Heart left ventricle (tissue), 16 donors: Measurements from ENCODE around the gene EVI2B. TPM values are rescaled to one million over a fixed set of nuclear protein-coding genes. Genes with fewer than 3 reads are reported as not detected.

Experiments used
- ATAC-seq, 4 donors: fragments of 200-7000 bp; cut with Tn5 transposase; one replicate each; pipeline ENCODE4 v1.9.1; 2020 to 2022; ENCODE audit warnings: moderate library complexity in 4 of 4, mild to moderate bottlenecking in 3 of 4, moderate number of reproducible peaks in 1 of 4
- DNase-seq, 5 donors: peaks; one replicate each; pipeline ENCODE4 v3.0.0-alpha.2; 2020
- H3K27ac ChIP-seq, 12 donors: fragments of 200-600 bp; sonication (generic) in 4 of 12; one replicate each; pipeline versions ENCODE4 v1.5.0 to v1.8.0; 2016 to 2022; ENCODE audit warnings: mild to moderate bottlenecking in 2 of 12
- H3K27me3 ChIP-seq, 9 donors: fragments of 200-600 bp; sonication (generic) in 2 of 9; one replicate each; pipeline versions ENCODE4 v1.5.1 to v1.8.0; 2016 to 2022; ENCODE audit warnings: mild to moderate bottlenecking in 3 of 9
- H3K36me3 ChIP-seq, 9 donors: fragments of 200-600 bp; sonication (generic) in 2 of 9; one replicate each; pipeline versions ENCODE4 v1.5.0 to v1.8.0; 2018 to 2022; ENCODE audit warnings: mild to moderate bottlenecking in 2 of 9
- H3K4me1 ChIP-seq, 12 donors: fragments of 200-600 bp; sonication (generic) in 4 of 12; one replicate each; pipeline versions ENCODE4 v1.5.0 to v1.8.0; 2016 to 2022; ENCODE audit warnings: mild to moderate bottlenecking in 3 of 12
- H3K4me3 ChIP-seq, 12 donors: fragments of 200-600 bp; sonication (generic) in 4 of 12; one replicate each; pipeline versions ENCODE4 v1.5.0 to v1.8.0; 2017 to 2022; ENCODE audit warnings: mild to moderate bottlenecking in 9 of 12, moderate library complexity in 4 of 12
- H3K9me3 ChIP-seq, 12 donors: fragments of 200-600 bp; sonication (generic) in 4 of 12; one replicate each; pipeline versions ENCODE4 v1.5.0 to v1.8.0; 2016 to 2022; ENCODE audit warnings: mild to moderate bottlenecking in 1 of 12
- POLR2A ChIP-seq, 2 donors: fragments of 450-650 bp; IDR thresholded peaks; one replicate each; pipeline ENCODE4 v1.6.1; 2017; ENCODE audit warnings: antibody characterized with exemption in 2 of 2, mild to moderate bottlenecking in 2 of 2, moderate library complexity in 2 of 2
- WGBS, 4 donors: extraction: QIAGEN DNeasy Blood & Tissue Kit in 2 of 4; methylation state at CpG; one replicate each; pipeline versions ENCODE4 v1.1.5 to v1.1.7; 2013 to 2018; 5-methylcytosine and 5-hydroxymethylcytosine counted together
- intact Hi-C, 10 donors: fragments of 100-400 bp; cut with DNase I; formaldehyde crosslinking; loops; one replicate each; pipeline versions ENCODE4 v1.11.1 to v1.14.2; 2022
- long read RNA-seq, 3 donors: library from polyadenylated mRNA; unstranded; transcript quantifications; one replicate each; pipeline ENCODE4 v2.0.0, GENCODE V29; 2020 to 2021
- polyA plus RNA-seq, 2 donors: library from polyadenylated mRNA; stranded (reverse); fragments of 200-250 nt; gene quantifications; one replicate each; pipeline ENCODE4 v1.2.3, GENCODE V29; 2013
- total RNA-seq, 9 donors: library from RNA; depleted of rRNA in 2 of 9; stranded (reverse); fragments of >200 nt in 2 of 9; fragmentation: NEBNext Ultra II Directional in 3 of 9; extraction: Animal tissue kit (Norgen Biotek cat#: 25700) in 3 of 9; gene quantifications; one replicate each; pipeline versions ENCODE4 v1.1.0 to v1.2.4, GENCODE V29; 2016 to 2023
- TF ChIP-seq, protein P1 (sequence below), 12 donors: fragments of 200-600 bp; sonication (generic) in 4 of 12; IDR thresholded peaks; one replicate each; pipeline versions ENCODE4 v1.5.0 to v1.8.0; 2018 to 2022; ENCODE audit warnings: antibody characterized with exemption in 12 of 12, mild to moderate bottlenecking in 5 of 12
- donor health status: ischemic (EF 13 %, LVEDD 7.1; RV severe dilation, severe dysfunction).
- donor health status: healthy with polysubstance abuse.
- donor health status: DM: no; HTN: yes; CAD: no.
- donor health status: DM: no; HTN: no; CAD: no.
- donor health status: ischemic (EF 25% LVEDD 6.9; RV normal size, moderate dysfunction).
- donor health status: ischemic (EF 25% LVEDD 5.7; RV mildly dilated, moderate dysfunction).
- donor health status: healthy.
- donor health status: DM: yes; HTN: yes; CAD: no.
- donor health status: ischemic (EF 35%, LVEDD 5.7; RV mildly dilated, moderate dysfunction).
- donor health status: nonischemic (EF 11% LVEDD 7.7; RV severe dilation, severe dysfunction).
- donor health status: DM: yes; HTN: yes; CAD: no.
- donor health status: PGD.
- donor health status: ischemic (EF 29% LVEDD 5.4; RV normal size, mild dysfunction).
- donor health status: nonischemic (EF 23%, LVEDD 6.1; RV moderate dilation, normal function).

Gene EVI2B, protein sequence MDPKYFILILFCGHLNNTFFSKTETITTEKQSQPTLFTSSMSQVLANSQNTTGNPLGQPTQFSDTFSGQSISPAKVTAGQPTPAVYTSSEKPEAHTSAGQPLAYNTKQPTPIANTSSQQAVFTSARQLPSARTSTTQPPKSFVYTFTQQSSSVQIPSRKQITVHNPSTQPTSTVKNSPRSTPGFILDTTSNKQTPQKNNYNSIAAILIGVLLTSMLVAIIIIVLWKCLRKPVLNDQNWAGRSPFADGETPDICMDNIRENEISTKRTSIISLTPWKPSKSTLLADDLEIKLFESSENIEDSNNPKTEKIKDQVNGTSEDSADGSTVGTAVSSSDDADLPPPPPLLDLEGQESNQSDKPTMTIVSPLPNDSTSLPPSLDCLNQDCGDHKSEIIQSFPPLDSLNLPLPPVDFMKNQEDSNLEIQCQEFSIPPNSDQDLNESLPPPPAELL
- total RNA-seq (10 to 100 TPM in 2 of 9 donors, 1 to 10 TPM in 6, under 1 TPM in 1; 0.81 to 21.5 (median 3.7) TPM), polyA plus RNA-seq (1 to 10 TPM; 1.1 to 2.2 TPM)
- long read RNA-seq, donor 1, partial matches to known transcripts: 0 of 1 reads
- long read RNA-seq, donor 1, other reads (novel, unspliced or antisense): 1 of 1 reads
- long read RNA-seq, donor 2: 0 reads
- long read RNA-seq, donor 3: 0 reads

DNA sequence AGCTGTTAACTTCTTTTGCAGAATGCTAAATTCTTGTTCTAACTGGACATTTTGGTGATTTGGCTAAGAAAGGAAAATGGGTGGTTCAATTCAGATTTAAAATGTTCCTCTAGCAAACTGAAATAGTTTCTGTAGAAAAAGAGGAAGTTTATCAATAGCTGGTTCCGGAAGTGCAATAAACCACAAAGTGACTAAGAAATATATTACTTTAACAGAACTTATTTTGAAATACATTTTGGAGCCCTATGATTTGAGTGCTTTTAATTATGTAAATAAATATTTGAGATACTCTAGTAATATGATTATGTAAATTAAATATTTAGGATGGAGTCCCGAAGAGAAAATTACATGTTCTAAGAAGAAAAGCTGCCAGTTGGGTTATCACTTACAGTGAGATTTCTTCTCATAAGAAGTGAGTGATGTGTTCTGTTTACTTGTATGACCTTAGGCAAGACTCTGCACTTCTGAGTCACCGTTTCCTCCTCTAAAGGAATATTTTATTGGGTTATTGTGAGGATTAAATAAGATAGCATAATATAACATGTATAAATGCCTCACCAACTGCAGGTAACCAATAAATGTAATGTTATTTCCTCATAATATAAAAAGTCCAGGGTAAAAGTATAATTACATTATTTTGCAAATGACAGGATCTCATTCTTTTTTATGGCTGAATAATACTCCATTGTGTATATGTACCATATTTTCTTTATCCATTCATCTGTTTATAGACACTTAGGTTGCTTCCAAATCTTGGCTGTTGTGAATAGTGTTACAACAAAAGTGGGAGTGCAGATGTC, at the start of gene EVI2B:
Gene EVI2B, minus strand, starts transcription at position 73 of the 800 bp plus-strand sequence. CDS start 8,445 bp downstream, outside the sequence.
- H3K27ac ChIP-seq: peak within 1 kb of the TSS in 2 of 12 donors; percentile 40 to 88
- WGBS, 4 donors: 73 to 78% (median 76%) methylated on average over 3 of the region's 3 CpGs
- H3K36me3 ChIP-seq: peaks cover 0 to 7% (median 0%) of the 10 kb centered on the region in 9 donors
- DNase-seq: no peak
- H3K4me3 ChIP-seq: peak within 1 kb of the TSS in 9 of 12 donors; percentile 5 to 61 (median 23)
- H3K4me1 ChIP-seq: peaks cover 0 to 50% (median 6%) of the 10 kb centered on the region in 12 donors
- no peaks in the 10 kb centered on the region for H3K9me3 ChIP-seq
- H3K27me3 ChIP-seq: no peaks in the 10 kb centered on the region
- no peak for TF ChIP-seq POLR2A (IDR thresholded peaks at IDR 0.05)
- TF ChIP-seq, protein P1, sequence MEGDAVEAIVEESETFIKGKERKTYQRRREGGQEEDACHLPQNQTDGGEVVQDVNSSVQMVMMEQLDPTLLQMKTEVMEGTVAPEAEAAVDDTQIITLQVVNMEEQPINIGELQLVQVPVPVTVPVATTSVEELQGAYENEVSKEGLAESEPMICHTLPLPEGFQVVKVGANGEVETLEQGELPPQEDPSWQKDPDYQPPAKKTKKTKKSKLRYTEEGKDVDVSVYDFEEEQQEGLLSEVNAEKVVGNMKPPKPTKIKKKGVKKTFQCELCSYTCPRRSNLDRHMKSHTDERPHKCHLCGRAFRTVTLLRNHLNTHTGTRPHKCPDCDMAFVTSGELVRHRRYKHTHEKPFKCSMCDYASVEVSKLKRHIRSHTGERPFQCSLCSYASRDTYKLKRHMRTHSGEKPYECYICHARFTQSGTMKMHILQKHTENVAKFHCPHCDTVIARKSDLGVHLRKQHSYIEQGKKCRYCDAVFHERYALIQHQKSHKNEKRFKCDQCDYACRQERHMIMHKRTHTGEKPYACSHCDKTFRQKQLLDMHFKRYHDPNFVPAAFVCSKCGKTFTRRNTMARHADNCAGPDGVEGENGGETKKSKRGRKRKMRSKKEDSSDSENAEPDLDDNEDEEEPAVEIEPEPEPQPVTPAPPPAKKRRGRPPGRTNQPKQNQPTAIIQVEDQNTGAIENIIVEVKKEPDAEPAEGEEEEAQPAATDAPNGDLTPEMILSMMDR (IDR thresholded peaks at IDR 0.05): no peak
- intact Hi-C loops: no loop called here
- peak in 1 of 4 donors; percentile 45 for ATAC-seq

DNA sequence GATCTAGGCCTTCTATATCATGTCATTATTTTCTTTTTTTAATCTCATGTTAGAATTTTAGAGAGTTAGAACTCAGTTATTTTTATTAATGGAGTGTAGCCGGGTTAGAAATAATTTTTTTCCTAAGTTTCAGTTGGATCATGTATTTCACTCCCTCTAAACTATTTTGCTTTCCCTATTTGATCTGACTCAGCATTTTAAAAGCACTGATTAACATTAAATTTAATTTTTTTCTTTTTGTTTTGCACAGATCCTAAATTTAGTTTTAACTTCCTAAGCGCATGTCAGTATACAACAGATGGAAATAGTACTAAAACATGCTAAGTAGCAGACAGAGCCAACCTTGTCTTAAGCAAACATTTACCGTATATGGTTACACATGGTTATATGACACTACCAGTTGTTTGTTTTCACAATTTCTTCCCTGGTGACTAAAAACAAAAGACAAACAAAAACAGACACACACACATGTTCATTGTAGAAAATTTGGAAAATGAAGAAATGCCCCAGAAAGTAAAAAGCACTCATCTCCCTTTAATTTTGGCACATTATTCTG, 44.1 kb upstream of the EVI2B start:
- WGBS, 4 donors: 80 to 90% (median 84%) methylated on average over 3 of the region's 3 CpGs

DNA sequence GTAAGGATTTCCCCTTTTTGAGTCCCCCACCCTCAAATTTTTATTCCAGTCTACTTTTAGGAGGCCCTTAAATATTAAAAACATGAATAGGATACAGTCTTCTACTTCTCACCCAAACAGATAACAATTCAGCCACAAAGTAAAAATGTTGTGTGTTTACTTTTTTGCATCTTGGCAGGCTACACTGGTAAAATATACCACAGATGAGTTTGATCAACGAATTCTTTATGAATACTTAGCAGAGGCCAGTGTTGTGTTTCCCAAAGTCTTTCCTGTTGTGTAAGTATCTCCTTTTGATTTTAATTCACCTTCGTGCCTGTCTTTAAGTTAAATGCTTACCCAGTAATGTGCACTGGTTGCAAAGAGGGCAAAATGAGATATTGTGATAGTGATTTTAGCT, 43.2 kb upstream of the EVI2B start:
- no peaks in the 10 kb centered on the region for H3K9me3 ChIP-seq
- H3K36me3 ChIP-seq: peaks cover 0 to 100% (median 90%) of the 10 kb centered on the region in 9 donors
- WGBS, 4 donors: 85 to 93% (median 90%) methylated on average over 2 of the region's 2 CpGs
- DNase-seq (no peak), ATAC-seq (no peak)
- TF ChIP-seq POLR2A (IDR thresholded peaks at IDR 0.05): no peak
- TF ChIP-seq, protein P1 (IDR thresholded peaks at IDR 0.05): no peak
- no peak overlapping the region for H3K4me3 ChIP-seq
- no peak overlapping the region for H3K27ac ChIP-seq
- H3K4me1 ChIP-seq: no peaks in the 10 kb centered on the region
- no peaks in the 10 kb centered on the region for H3K27me3 ChIP-seq
- intact Hi-C loops: loop anchor here in 2 of 10 donors (10.0 kb wide), 2 partner anchors 112 to 122 kb away; no protein-coding TSS in a partner anchor

More for the DNA sequence above, 44.1 kb upstream of the EVI2B start:
- Histone ChIP-seq H3K36me3 (peaks cover 0 to 100% (median 90%) of the 10 kb centered on the region in 9 donors), H3K27ac (no peak overlapping the region), H3K27me3 (no peaks in the 10 kb centered on the region), H3K9me3 (no peaks in the 10 kb centered on the region), H3K4me3 (no peak overlapping the region), H3K4me1 (no peaks in the 10 kb centered on the region)
- ATAC-seq (no peak), DNase-seq (no peak)
- intact Hi-C loops: loop anchor here in 2 of 10 donors (10.0 kb wide), 2 partner anchors 113 to 123 kb away; no protein-coding TSS in a partner anchor
- TF ChIP-seq, protein P1 (IDR thresholded peaks at IDR 0.05): no peak
- TF ChIP-seq POLR2A (IDR thresholded peaks at IDR 0.05): no peak
